Ovary (tissue), 9 donors: ENCODE data around the gene ITSN1. TPM values are rescaled to one million over a fixed set of nuclear protein-coding genes. Genes with fewer than 3 reads are reported as not detected.

Experiments used
- DNase-seq, 5 donors: peaks; one replicate each; pipeline ENCODE4 v3.0.0-alpha.2; 2019 to 2020
- H3K27ac ChIP-seq, 2 donors: fragments of 200-600 bp; one replicate each; pipeline versions ENCODE4 v1.5.1 to v1.8.0; 2019 to 2022
- H3K27me3 ChIP-seq: fragments of 200-600 bp; one replicate; pipeline ENCODE4 v1.8.0; 2022
- H3K36me3 ChIP-seq: fragments of 200-600 bp; sonication (generic); one replicate; pipeline ENCODE4 v1.5.1; 2019
- H3K4me1 ChIP-seq: one replicate; pipeline ENCODE4 v1.8.1; 2013; ENCODE audit warnings: mild to moderate bottlenecking, moderate library complexity; ENCODE audit not compliant: insufficient read depth
- H3K4me3 ChIP-seq: fragments of 200-600 bp; sonication (generic); one replicate; pipeline ENCODE4 v1.5.1; 2017
- H3K9me3 ChIP-seq, 2 donors: fragments of 200-600 bp in 1 of 2; sonication (generic) in 1 of 2; one replicate each; pipeline versions ENCODE4 v1.5.1 to v1.8.1; 2013 to 2019; ENCODE audit warnings: mild to moderate bottlenecking in 1 of 2, moderate library complexity in 1 of 2
- EP300 ChIP-seq: sonication (generic); formaldehyde crosslinking; IDR thresholded peaks from one replicate; pipeline ENCODE4 v1.6.1; 2017; ENCODE audit warnings: antibody characterized with exemption
- POLR2A ChIP-seq: fragments of 450-650 bp; IDR thresholded peaks from one replicate; pipeline ENCODE4 v1.6.1; 2017; ENCODE audit warnings: antibody characterized with exemption, mild to moderate bottlenecking, moderate library complexity
- WGBS, 3 donors: extraction: QIAGEN DNeasy Blood & Tissue Kit in 1 of 3; methylation state at CpG; one replicate each; pipeline versions ENCODE4 v1.1.5 to v1.1.7; 2013 to 2017; 5-methylcytosine and 5-hydroxymethylcytosine counted together
- intact Hi-C, 4 donors: fragments of 100-400 bp; cut with DNase I; formaldehyde crosslinking; loops; one replicate each; pipeline versions ENCODE4 v1.11.0 to v1.15.1; 2022 to 2023
- polyA plus RNA-seq, 2 donors: library from polyadenylated mRNA; stranded (reverse); fragments of 200-250 nt in 1 of 2; fragments of 350-450 nt in 1 of 2; fragmentation: Illumina TruSeq in 1 of 2; extraction: RNeasy Lipid Tissue Mini Kit (QIAGEN cat#74804) in 1 of 2; gene quantifications; one replicate each; pipeline ENCODE4 v1.2.3, GENCODE V29; 2013 to 2014
- total RNA-seq, 7 donors: library from RNA; depleted of rRNA in 2 of 7; stranded (reverse); fragments of >200 nt in 2 of 7; fragmentation: NEBNext Ultra II Directional in 3 of 7; extraction: Animal tissue kit (Norgen Biotek cat#: 25700) in 3 of 7; gene quantifications; one replicate each; pipeline versions ENCODE4 v1.1.0 to v1.2.4, GENCODE V29; 2016 to 2023
- TF ChIP-seq, protein P1 (sequence below), 3 donors: fragments of 450-650 bp in 2 of 3; fragments of 200-600 bp in 1 of 3; IDR thresholded peaks; one replicate each; pipeline versions ENCODE4 v1.5.1 to v1.8.0; 2016 to 2022; ENCODE audit warnings: antibody characterized with exemption in 3 of 3, mild to moderate bottlenecking in 1 of 3
- donor health status: DM: no; HTN: no; CAD: no; lungs with moderate emphysema.
- donor health status: DM: no; HTN: no; CAD: no.
- donor health status: Bipolar disorder and iron deficiency.
- donor health status: DM: yes; HTN: yes; CAD: no.
- donor health status: DM: no; HTN: no; CAD: no.
- donor health status: DM: yes; HTN: yes; CAD: no.

ITSN1 gene
- total and polyA plus RNA-seq, 9 donors = 22.6 to 61.3 (median 36.4) TPM

DNA sequence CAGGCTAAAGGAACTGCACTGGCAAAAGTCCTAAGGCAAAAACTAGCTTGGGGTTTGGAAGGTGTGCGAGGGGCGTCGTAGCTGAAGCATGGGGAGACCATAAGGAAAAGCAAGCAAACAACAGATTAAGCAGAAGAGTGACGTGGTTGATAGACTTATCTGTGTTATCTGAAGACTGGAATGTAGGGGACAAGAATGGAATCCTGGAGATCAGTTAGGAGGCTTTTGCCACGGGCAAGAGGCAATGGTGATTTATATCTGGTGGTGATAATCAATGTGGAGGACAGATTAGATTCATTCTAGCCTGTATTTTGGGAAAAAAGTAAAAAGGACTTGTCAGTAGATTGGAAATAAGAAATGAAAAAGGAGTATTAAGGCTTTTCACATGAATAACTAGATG is 97.4 kb downstream of the ITSN1 start:
- no peaks in the 10 kb centered on the region for H3K36me3 ChIP-seq
- no peak for DNase-seq
- TF ChIP-seq EP300 = no peak
- TF ChIP-seq, protein P1, sequence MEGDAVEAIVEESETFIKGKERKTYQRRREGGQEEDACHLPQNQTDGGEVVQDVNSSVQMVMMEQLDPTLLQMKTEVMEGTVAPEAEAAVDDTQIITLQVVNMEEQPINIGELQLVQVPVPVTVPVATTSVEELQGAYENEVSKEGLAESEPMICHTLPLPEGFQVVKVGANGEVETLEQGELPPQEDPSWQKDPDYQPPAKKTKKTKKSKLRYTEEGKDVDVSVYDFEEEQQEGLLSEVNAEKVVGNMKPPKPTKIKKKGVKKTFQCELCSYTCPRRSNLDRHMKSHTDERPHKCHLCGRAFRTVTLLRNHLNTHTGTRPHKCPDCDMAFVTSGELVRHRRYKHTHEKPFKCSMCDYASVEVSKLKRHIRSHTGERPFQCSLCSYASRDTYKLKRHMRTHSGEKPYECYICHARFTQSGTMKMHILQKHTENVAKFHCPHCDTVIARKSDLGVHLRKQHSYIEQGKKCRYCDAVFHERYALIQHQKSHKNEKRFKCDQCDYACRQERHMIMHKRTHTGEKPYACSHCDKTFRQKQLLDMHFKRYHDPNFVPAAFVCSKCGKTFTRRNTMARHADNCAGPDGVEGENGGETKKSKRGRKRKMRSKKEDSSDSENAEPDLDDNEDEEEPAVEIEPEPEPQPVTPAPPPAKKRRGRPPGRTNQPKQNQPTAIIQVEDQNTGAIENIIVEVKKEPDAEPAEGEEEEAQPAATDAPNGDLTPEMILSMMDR (IDR thresholded peaks at IDR 0.05) = no peak
- TF ChIP-seq POLR2A = no peak
- no peaks in the 10 kb centered on the region for H3K27me3 ChIP-seq
- intact Hi-C loops = no loop called here
- no peaks in the 10 kb centered on the region for H3K4me1 ChIP-seq
- 85 to 88% (median 87%) methylated on average over 5 of the region's 5 CpGs for WGBS, 3 donors
- H3K9me3 ChIP-seq = no peaks in the 10 kb centered on the region
- no peak overlapping the region for H3K4me3 ChIP-seq
- no peak overlapping the region for H3K27ac ChIP-seq

DNA sequence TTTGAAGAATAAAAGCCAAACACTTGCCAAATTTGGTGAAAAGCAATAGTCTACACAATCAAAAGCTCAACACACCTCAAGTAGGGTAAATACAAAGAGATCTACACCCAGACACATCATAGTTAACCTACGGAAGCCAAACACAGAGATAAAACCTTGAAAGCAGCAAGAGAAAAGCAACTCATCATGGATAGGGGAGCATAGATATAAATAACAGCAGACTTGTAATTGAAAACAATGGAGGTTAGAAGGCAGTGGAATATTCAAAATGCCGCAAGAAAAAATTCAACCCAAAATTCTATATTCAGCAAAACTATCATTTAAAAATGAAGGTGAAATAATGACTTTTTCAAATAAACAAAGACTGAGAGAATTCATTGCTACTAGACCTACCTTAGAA is 105.1 kb downstream of the ITSN1 start:
- no peak for DNase-seq
- TF ChIP-seq EP300 (no peak), POLR2A (no peak)
- TF ChIP-seq, protein P1 (IDR thresholded peaks at IDR 0.05) = no peak
- H3K9me3 ChIP-seq = no peaks in the 10 kb centered on the region
- no peaks in the 10 kb centered on the region for H3K36me3 ChIP-seq
- H3K4me1 ChIP-seq = peaks cover 4% of the 10 kb centered on the region
- H3K27me3 ChIP-seq = no peaks in the 10 kb centered on the region
- intact Hi-C loops = no loop called here
- no peak overlapping the region for H3K27ac ChIP-seq
- WGBS, 3 donors = 95 to 96% (median 96%) methylated on average over 2 of the region's 2 CpGs
- H3K4me3 ChIP-seq = no peak overlapping the region

DNA sequence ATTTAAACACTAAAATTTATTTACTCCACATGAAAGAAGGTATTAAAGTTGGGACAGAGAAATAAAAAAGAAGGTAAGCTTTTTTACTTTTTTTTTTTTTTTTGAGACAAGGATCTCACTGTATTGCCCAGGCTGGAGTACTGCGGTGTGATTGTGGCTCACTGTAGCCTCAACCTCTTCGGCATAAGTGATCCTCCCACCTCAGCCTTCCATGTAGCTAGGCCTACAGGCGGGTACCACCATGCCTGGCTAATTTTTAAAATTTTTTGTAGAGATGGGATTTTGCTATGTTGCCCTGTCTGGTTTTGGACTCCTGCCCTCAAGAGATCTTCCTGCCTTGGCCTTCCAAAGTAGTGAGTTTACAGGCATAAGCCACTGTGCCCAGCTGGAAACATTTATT is 106.6 kb downstream of the ITSN1 start:
- H3K27ac ChIP-seq = no peak overlapping the region
- H3K36me3 ChIP-seq = no peaks in the 10 kb centered on the region
- no peak for DNase-seq
- intact Hi-C loops = no loop called here
- H3K4me1 ChIP-seq = peaks cover 4% of the 10 kb centered on the region
- WGBS, 3 donors = 96 to 100% (median 98%) methylated on average over 3 of the region's 3 CpGs
- H3K9me3 ChIP-seq = no peaks in the 10 kb centered on the region
- H3K4me3 ChIP-seq = no peak overlapping the region
- H3K27me3 ChIP-seq = no peaks in the 10 kb centered on the region
- TF ChIP-seq EP300 (no peak), POLR2A (no peak)
- TF ChIP-seq, protein P1 (IDR thresholded peaks at IDR 0.05) = no peak

DNA sequence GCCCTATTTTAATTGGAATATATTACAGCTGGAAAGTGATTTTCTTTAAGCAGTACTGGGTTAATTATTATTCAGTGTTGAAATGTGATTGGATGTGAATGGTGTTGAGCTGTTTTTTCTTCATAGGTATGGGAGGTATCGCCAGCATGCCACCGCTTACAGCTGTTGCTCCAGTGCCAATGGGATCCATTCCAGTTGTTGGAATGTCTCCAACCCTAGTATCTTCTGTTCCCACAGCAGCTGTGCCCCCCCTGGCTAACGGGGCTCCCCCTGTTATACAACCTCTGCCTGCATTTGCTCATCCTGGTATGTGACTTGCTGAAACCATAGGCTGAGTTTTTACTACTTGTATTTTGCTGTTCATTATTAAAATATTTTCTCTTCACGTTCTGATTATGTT is 107.7 kb downstream of the ITSN1 start:
- Histone ChIP-seq H3K27ac (no peak overlapping the region), H3K4me3 (no peak overlapping the region), H3K4me1 (peaks cover 6% of the 10 kb centered on the region), H3K36me3 (no peaks in the 10 kb centered on the region), H3K9me3 (no peaks in the 10 kb centered on the region), H3K27me3 (no peaks in the 10 kb centered on the region)
- no peak for DNase-seq
- TF ChIP-seq POLR2A (no peak), EP300 (no peak)
- TF ChIP-seq, protein P1 (IDR thresholded peaks at IDR 0.05) = no peak
- 14 to 26% (median 21%) methylated on average over 4 of the region's 4 CpGs for WGBS, 3 donors
- intact Hi-C loops = no loop called here

DNA sequence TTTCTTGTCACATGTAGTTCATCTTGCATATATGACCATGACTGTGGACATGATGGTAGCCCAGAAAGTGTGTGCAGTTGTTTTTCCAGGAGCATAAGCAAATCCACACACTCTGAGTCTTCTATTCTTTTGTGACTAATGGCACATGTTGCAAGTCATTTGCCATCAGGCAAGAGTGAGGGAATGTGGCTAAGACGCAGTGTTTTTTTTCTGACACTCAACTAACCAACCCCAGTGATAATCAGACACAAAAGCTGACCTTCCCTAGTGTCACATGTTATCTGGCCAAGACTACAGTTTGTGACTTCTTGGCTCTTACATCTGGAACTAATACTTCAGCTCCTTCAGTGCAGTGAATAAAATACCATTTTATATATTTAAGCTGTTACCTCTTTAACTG is 108.8 kb downstream of the ITSN1 start:
- Histone ChIP-seq H3K9me3 (no peaks in the 10 kb centered on the region), H3K27me3 (no peaks in the 10 kb centered on the region), H3K4me1 (peaks cover 6% of the 10 kb centered on the region), H3K4me3 (no peak overlapping the region), H3K36me3 (no peaks in the 10 kb centered on the region), H3K27ac (no peak overlapping the region)
- intact Hi-C loops = no loop called here
- 61 to 72% (median 63%) methylated on average over 1 of the region's 1 CpG for WGBS, 3 donors
- no peak for DNase-seq
- TF ChIP-seq EP300 (no peak), POLR2A (no peak)
- TF ChIP-seq, protein P1 (IDR thresholded peaks at IDR 0.05) = no peak
